Activated CD8-positive, alpha-beta memory T cell treated with anti-CD3 and anti-CD28 coated beads for 48 hours (primary cell): Measurements from ENCODE around the gene SLC7A1.

ENCODE experiments used
- DNase-seq, 3 experiments: peaks; one replicate each; pipeline ENCODE4 v3.0.0-alpha.2; 2020; ENCODE audit warnings: low read depth in 2 of 3, low spot score in 2 of 3

Gene SLC7A1

GRCh38 chr13:29583073-29583785, 12.3 kb downstream of the SLC7A1 start:
- no peak for DNase-seq

- no peak for DNase-seq
Measured at GRCh38 chr13:29582171-29582570, 13.3 kb downstream of the SLC7A1 start.

- DNase-seq = no peak
Measured at GRCh38 chr13:29581666-29582065, 13.8 kb downstream of the SLC7A1 start.

- no peak for DNase-seq
Measured at GRCh38 chr13:29579094-29579493, 16.4 kb downstream of the SLC7A1 start.

- no peak for DNase-seq
Measured at GRCh38 chr13:29578300-29579085, 17.0 kb downstream of the SLC7A1 start.

GRCh38 chr13:29577136-29578051, 18.1 kb downstream of the SLC7A1 start:
- DNase-seq = no peak

- DNase-seq = no peak
Measured at GRCh38 chr13:29576581-29576980, 18.9 kb downstream of the SLC7A1 start.

GRCh38 chr13:29575098-29575497, 20.4 kb downstream of the SLC7A1 start:
- no peak for DNase-seq

GRCh38 chr13:29573190-29573589, 22.3 kb downstream of the SLC7A1 start:
- DNase-seq = no peak

GRCh38 chr13:29572575-29572974, 22.9 kb downstream of the SLC7A1 start:
- DNase-seq = no peak

GRCh38 chr13:29571876-29572570, 23.5 kb downstream of the SLC7A1 start:
- DNase-seq = no peak

- DNase-seq = no peak
Measured at GRCh38 chr13:29570051-29570654, 25.3 kb downstream of the SLC7A1 start.

- no peak for DNase-seq
Measured at GRCh38 chr13:29569253-29570050, 26.0 kb downstream of the SLC7A1 start.

GRCh38 chr13:29568731-29569130, 26.8 kb downstream of the SLC7A1 start:
- DNase-seq = no peak

GRCh38 chr13:29567411-29567810, 28.1 kb downstream of the SLC7A1 start:
- no peak for DNase-seq

- no peak for DNase-seq
Measured at GRCh38 chr13:29566206-29566605, 29.3 kb downstream of the SLC7A1 start.

GRCh38 chr13:29564818-29565217, 30.7 kb downstream of the SLC7A1 start:
- DNase-seq = no peak

GRCh38 chr13:29564373-29564772, 31.1 kb downstream of the SLC7A1 start:
- DNase-seq = no peak

- DNase-seq = no peak
Measured at GRCh38 chr13:29563941-29564340, 31.5 kb downstream of the SLC7A1 start.
